ENCODE measurements around the gene FAAP20. TPM values are rescaled to one million over a fixed set of nuclear protein-coding genes. Genes with fewer than 3 reads are reported as not detected.
A peak's percentile ranks its signal among the peaks of the same experiment; 100 is the strongest.
"Not testable (repeated sequence)": the region's sequence is repeated elsewhere in the genome, so short reads cannot be mapped to it uniquely, and the experiment has no call there.

Gene FAAP20
- total RNA-seq, 1 donor: 24.8 TPM

DNA sequence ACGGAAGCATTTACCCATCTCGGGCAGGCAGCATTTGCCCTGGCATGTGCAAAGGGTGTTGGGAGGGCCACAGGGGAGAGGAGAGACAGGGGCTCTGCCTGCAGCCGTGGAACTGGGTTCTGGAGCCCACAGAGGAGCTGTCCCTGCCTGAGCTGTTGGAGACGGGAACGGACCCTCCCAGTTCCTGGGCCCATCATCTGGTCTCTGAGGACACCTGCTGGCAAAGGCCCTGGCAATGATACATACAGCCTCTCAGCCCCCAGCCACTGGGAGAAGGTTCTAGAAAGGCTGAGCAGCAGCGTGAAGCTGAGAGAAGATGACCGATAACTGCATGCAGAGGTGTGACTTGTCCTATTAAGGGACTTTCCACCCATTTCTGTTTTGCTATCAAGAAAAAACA is 31.4 kb downstream of the FAAP20 start:
- DNase-seq (ENCODE audit: low read depth in 2 of 3, low spot score in 2 of 3): no peak

DNA sequence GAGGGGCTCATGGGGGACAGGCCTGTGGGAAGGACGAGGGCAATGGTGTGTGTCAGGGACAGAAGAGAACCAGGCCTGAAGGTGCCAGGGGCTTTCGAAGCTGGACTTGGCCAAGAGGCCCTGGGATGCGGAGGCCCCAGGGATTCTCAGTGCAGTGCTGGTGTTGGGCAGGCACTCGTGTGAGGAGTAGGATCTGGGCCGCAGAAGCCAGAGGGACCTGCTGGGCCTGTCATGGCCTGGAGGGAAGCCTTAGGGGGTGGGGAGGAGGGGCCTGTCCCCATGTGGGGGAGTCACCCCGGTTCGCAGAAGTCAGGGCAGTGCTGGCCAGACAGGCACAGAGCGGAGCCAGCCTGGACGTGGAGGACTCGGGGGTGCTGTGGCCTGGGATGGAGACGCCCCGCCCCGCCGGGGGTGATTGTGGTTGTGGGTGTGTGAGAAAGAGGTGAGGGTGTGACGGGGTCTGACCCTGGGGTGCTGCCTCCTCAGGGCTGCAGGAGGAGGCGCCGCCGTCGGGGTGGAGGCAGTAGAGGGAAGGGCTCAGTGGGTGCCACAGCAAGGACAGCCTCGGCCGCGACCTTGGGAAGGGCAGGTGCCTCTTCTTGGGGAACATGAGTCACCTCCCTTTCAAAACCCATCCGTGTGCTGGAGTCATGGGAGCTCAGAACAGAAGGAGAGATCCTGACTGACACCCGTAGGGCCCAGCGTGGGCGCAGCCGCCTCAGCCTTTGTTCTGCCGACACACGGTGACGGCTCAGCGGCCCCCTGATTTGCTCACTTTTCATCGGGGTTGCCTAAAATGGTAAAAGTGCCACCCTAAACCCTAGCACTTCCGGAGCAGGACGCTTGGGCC is 33.9 kb downstream of the FAAP20 start:
- no peak for DNase-seq (ENCODE audit: low read depth in 2 of 3, low spot score in 2 of 3)

GRCh38 chr1:2159124-2159523 is 35.4 kb downstream of the FAAP20 start:
- DNase-seq (ENCODE audit: low read depth in 2 of 3, low spot score in 2 of 3): no peak

GRCh38 chr1:2158272-2158671 is 36.3 kb downstream of the FAAP20 start:
- DNase-seq (ENCODE audit: low read depth in 2 of 3, low spot score in 2 of 3): no peak

- DNase-seq (ENCODE audit: low read depth in 2 of 3, low spot score in 2 of 3): no peak
These were observed 36.7 kb downstream of the FAAP20 start for GRCh38 chr1:2157856-2158255.

DNA sequence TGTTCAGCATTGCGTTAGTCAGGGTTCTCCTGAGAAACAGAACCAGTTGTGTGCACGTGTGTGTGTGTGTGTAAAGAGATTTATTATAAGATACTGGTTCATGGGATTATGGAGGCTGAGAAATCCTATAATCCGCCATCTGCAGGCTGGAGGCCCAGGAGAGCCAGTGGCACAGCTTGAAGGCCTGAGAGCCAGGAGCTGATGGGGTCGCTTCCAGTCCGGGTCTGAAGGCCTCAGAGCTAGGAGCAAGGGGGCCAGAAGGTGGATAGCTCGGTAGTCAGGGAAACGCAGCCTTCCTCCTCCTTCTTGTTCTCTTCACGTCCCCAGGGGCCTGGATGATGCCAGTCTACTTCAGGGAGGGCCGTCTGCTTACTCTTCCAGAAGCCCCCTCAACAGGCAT is 37.7 kb downstream of the FAAP20 start:
- DNase-seq (ENCODE audit: low read depth in 2 of 3, low spot score in 2 of 3): no peak

GRCh38 chr1:2155788-2156187 is 38.8 kb downstream of the FAAP20 start:
- DNase-seq (ENCODE audit: low read depth in 2 of 3, low spot score in 2 of 3): no peak

- DNase-seq (ENCODE audit: low read depth in 2 of 3, low spot score in 2 of 3): no peak
These were observed 39.4 kb downstream of the FAAP20 start for GRCh38 chr1:2155147-2155598.

DNA sequence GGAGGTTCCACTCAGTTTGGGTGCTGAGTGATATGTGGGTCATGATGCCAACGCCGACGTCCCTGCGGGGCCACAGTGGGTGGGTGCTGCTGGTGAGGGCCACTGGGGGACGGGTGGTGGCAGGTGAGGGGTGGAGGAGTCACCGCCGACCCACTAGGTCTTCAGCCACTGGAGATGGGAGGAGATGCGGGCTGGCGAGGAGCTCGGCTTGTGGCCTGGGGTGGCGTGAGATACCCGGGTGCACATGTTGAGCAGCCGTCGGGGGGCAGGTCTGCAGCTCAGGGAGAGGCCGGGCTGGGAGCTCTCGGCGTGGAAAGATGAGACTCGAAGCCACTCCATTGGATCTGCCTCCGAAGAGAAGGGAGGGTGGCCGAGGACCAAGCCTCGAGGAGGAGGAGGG is 40.5 kb downstream of the FAAP20 start:
- no peak for DNase-seq (ENCODE audit: low read depth in 2 of 3, low spot score in 2 of 3)

- no peak for DNase-seq (ENCODE audit: low read depth in 2 of 3, low spot score in 2 of 3)
These were observed 41.6 kb downstream of the FAAP20 start for GRCh38 chr1:2152954-2153353.

- no peak for DNase-seq (ENCODE audit: low read depth in 2 of 3, low spot score in 2 of 3)
These were observed 42.7 kb downstream of the FAAP20 start for GRCh38 chr1:2151911-2152310.

DNA sequence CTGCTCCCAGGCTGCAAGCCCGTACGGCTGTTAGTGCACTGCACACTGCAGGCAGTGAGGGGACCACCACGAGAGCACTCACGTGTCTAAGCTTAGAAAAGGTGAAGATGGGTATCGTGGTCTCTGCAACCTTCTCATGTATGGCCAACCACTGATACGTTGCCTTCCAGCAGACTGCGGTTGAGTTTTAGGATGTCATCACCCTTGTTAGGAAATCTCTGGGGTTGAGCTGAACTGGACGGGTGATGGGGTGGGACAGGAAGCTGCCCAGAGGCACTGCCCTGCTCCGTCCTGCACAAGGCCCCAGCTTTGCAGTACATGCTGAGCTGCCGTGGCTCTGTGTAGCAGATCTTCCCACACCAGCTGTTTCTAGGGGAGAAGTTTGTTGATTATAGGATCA is 43.3 kb downstream of the FAAP20 start:
- DNase-seq (ENCODE audit: low read depth in 2 of 3, low spot score in 2 of 3): no peak

- no peak for DNase-seq (ENCODE audit: low read depth in 2 of 3, low spot score in 2 of 3)
These were observed 43.8 kb downstream of the FAAP20 start for GRCh38 chr1:2150801-2151200.

DNA sequence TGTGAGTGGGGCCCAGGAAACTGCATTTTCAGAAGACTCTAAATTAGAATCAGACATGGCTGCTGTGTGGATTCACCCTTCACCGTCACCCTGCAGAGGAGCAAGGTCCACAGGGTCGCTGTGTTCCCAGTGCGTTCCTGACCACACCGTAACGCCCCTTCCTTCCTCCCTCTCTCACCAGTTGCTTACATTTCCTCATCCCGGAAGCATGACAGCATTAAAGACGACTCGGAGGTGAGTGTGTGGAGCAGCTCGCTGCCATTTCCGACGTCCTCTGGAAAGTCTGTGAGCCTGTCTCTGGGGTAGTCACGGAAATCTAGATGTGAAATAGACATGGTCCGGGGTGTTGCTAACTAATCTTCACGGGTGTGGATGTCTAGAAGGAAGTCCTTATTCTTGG is 45.9 kb downstream of the FAAP20 start:
- peak in 1 of 3 donors; percentile 56 for DNase-seq (ENCODE audit: low read depth in 2 of 3, low spot score in 2 of 3)

DNA sequence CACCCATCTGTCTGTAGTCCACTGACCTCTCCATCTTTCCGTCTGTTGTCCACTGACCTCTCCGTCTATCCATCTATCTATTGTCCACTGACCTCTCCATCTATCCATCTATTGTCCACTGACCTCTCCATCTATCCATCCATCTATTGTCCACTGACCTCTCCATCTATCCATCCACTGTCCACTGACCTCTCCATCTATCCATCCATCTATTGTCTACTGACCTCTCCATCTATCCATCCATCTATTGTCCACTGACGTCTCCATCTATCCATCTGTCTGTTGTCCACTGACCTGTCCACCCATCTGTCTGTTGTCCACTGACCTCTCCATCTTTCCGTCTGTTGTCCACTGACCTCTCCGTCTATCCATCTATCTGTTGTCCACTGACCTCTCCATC is 46.7 kb downstream of the FAAP20 start:
- not testable (repeated sequence) for DNase-seq (ENCODE audit: low read depth in 2 of 3, low spot score in 2 of 3)

DNA sequence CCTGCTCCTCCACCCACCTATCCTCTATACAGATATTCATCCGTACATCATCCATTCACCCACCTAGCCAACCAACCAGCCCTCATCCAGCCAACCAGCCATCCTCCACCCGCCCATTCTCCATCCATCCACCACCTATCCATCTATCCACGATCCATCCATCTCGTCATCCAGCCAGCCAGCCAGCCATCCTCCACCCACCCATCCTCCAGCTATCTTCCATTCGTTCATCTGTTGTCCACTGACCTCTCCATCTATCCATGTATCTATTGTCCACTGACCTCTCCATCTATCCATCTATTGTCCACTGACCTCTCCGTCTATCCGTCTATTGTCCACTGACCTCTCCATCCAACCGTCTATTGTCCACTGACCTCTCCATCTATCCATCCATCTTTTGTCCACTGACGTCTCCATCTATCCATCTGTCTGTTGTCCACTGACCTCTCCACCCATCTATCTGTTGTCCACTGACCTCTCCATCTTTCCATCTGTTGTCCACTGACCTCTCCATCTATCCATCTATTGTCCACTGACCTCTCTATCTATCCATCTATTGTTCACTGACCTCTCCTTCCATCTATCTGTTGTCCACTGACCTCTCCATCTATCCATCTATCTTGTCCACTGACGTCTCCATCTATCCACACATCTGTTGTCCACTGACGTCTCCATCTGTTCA is 47.6 kb downstream of the FAAP20 start:
- DNase-seq (ENCODE audit: low read depth in 2 of 3, low spot score in 2 of 3): no peak

DNA sequence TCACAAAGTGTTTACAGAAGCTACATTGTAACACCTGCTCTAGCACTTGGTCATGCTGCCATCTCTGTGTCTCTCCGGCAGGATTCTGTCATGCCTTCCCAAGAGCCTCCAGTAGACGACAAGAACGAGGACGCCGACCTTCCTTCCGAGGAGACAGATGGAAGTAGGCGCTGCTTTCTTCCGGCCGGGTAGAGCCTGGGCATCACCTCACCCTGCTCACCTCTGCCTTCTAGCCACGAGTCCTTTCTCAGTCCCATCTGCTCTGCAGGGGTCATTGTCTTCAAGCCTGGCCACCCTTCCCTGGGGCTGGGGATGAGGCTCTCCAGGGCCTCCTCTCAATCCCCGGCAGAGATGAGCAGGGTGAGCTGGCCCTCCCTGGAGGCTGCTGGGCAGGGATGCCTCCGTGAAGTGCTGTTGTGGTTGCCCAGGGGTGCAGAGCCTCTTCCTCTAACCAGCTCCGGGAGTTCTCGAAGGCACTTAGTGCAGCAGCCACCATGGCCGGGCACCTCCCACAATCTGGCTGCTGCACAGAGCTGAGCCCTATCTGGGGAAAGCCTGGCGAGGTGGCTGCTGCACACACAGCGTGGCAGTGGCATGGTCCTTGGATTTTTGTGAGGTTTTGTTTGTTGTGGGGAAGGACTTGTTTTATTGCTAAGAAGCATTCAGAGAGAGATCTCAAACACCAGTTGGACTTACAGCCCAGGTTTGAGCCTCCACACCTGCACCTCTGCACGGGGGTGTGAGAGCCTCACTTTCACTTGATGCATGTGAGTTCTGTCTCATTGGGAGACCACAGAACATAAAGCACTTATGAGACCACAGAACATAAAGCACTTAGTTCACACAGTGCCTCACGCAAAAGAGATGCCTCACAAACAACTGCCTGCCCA is 48.4 kb downstream of the FAAP20 start:
- DNase-seq (ENCODE audit: low read depth in 2 of 3, low spot score in 2 of 3): no peak

- DNase-seq (ENCODE audit: low read depth in 2 of 3, low spot score in 2 of 3): no peak
These were observed 50.0 kb downstream of the FAAP20 start for GRCh38 chr1:2144501-2145090.

DNA sequence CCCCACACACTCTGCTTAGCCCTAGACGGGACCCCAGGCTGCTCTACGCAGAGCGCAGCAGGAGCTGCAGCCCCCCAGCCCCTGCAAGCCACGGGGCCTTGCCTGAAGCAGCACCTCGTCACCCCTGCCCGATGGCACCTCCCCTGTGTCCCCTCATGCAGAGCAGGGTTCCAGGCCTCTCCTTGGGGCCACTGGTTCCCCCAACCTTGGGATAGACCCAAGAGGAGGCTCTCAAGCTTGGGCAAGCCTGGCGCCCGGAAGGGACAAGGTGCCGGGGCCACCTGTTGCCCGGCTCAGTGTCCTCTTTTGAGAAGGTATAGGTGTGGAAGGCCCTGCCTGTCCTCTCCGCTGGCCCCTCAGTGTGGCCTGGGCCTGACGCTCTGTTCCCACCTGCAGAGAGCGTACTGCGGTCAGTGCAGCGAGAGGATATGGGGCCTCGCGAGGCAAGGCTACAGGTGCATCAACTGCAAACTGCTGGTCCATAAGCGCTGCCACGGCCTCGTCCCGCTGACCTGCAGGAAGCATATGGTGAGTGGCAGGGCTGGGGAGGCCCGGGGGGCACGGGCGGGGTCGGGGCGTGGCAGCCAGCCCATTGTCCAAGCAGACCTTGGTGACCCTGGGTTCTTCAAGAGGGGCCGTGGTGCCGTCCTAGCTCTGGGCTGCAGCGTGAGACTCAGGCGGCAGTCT is 50.6 kb downstream of the FAAP20 start:
- no peak for DNase-seq (ENCODE audit: low read depth in 2 of 3, low spot score in 2 of 3)

GRCh38 chr1:2141025-2141424 is 53.5 kb downstream of the FAAP20 start:
- no peak for DNase-seq (ENCODE audit: low read depth in 2 of 3, low spot score in 2 of 3)
